Ovary (tissue), 9 donors: ENCODE results near the gene TMEM54. TPM values are rescaled to one million over a fixed set of nuclear protein-coding genes. Genes with fewer than 3 reads are reported as not detected.

ENCODE experiments used
- DNase-seq, 5 donors: peaks; one replicate each; pipeline ENCODE4 v3.0.0-alpha.2; 2019 to 2020
- H3K27ac ChIP-seq, 2 donors: fragments of 200-600 bp; one replicate each; pipeline versions ENCODE4 v1.5.1 to v1.8.0; 2019 to 2022
- H3K27me3 ChIP-seq: fragments of 200-600 bp; one replicate; pipeline ENCODE4 v1.8.0; 2022
- H3K36me3 ChIP-seq: fragments of 200-600 bp; sonication (generic); one replicate; pipeline ENCODE4 v1.5.1; 2019
- H3K4me1 ChIP-seq: one replicate; pipeline ENCODE4 v1.8.1; 2013; ENCODE audit warnings: mild to moderate bottlenecking, moderate library complexity; ENCODE audit not compliant: insufficient read depth
- H3K4me3 ChIP-seq: fragments of 200-600 bp; sonication (generic); one replicate; pipeline ENCODE4 v1.5.1; 2017
- H3K9me3 ChIP-seq, 2 donors: fragments of 200-600 bp in 1 of 2; sonication (generic) in 1 of 2; one replicate each; pipeline versions ENCODE4 v1.5.1 to v1.8.1; 2013 to 2019; ENCODE audit warnings: mild to moderate bottlenecking in 1 of 2, moderate library complexity in 1 of 2
- CTCF ChIP-seq, 3 donors: fragments of 450-650 bp in 2 of 3; fragments of 200-600 bp in 1 of 3; IDR thresholded peaks; one replicate each; pipeline versions ENCODE4 v1.5.1 to v1.8.0; 2016 to 2022; ENCODE audit warnings: antibody characterized with exemption in 3 of 3, mild to moderate bottlenecking in 1 of 3
- EP300 ChIP-seq: sonication (generic); formaldehyde crosslinking; IDR thresholded peaks from one replicate; pipeline ENCODE4 v1.6.1; 2017; ENCODE audit warnings: antibody characterized with exemption
- POLR2A ChIP-seq: fragments of 450-650 bp; IDR thresholded peaks from one replicate; pipeline ENCODE4 v1.6.1; 2017; ENCODE audit warnings: antibody characterized with exemption, mild to moderate bottlenecking, moderate library complexity
- WGBS, 3 donors: extraction: QIAGEN DNeasy Blood & Tissue Kit in 1 of 3; methylation state at CpG; one replicate each; pipeline versions ENCODE4 v1.1.5 to v1.1.7; 2013 to 2017; 5-methylcytosine and 5-hydroxymethylcytosine counted together
- intact Hi-C, 4 donors: fragments of 100-400 bp; cut with DNase I; formaldehyde crosslinking; loops; one replicate each; pipeline versions ENCODE4 v1.11.0 to v1.15.1; 2022 to 2023
- polyA plus RNA-seq, 2 donors: library from polyadenylated mRNA; stranded (reverse); fragments of 200-250 nt in 1 of 2; fragments of 350-450 nt in 1 of 2; fragmentation: Illumina TruSeq in 1 of 2; extraction: RNeasy Lipid Tissue Mini Kit (QIAGEN cat#74804) in 1 of 2; gene quantifications; one replicate each; pipeline ENCODE4 v1.2.3, GENCODE V29; 2013 to 2014
- total RNA-seq, 7 donors: library from RNA; depleted of rRNA in 2 of 7; stranded (reverse); fragments of >200 nt in 2 of 7; fragmentation: NEBNext Ultra II Directional in 3 of 7; extraction: Animal tissue kit (Norgen Biotek cat#: 25700) in 3 of 7; gene quantifications; one replicate each; pipeline versions ENCODE4 v1.1.0 to v1.2.4, GENCODE V29; 2016 to 2023
- donor health status: DM: no; HTN: no; CAD: no; lungs with moderate emphysema.
- donor health status: DM: no; HTN: no; CAD: no.
- donor health status: Bipolar disorder and iron deficiency.
- donor health status: DM: yes; HTN: yes; CAD: no.
- donor health status: DM: no; HTN: no; CAD: no.
- donor health status: DM: yes; HTN: yes; CAD: no.

TMEM54 gene
- total and polyA plus RNA-seq, 9 donors = 0.85 to 64.0 (median 23.3) TPM

GRCh38 chr1:32865639-32866405 lies 35.4 kb downstream of the TMEM54 start:
- Histone ChIP-seq H3K27me3 (no peaks in the 10 kb centered on the region), H3K27ac (no peak overlapping the region), H3K4me3 (no peak overlapping the region), H3K4me1 (peaks cover 13% of the 10 kb centered on the region), H3K36me3 (no peaks in the 10 kb centered on the region), H3K9me3 (no peaks in the 10 kb centered on the region)
- intact Hi-C loops = no loop called here
- TF ChIP-seq POLR2A (no peak), EP300 (no peak), CTCF (IDR thresholded peaks at IDR 0.05) (no peak)
- no peak for DNase-seq
- 3 to 22% (median 13%) methylated on average over 3 of the region's 3 CpGs for WGBS, 3 donors

GRCh38 chr1:32864375-32865019 lies 36.7 kb downstream of the TMEM54 start:
- no peak overlapping the region for H3K27ac ChIP-seq
- H3K9me3 ChIP-seq = no peaks in the 10 kb centered on the region
- WGBS, 3 donors = 92 to 95% (median 94%) methylated on average over 8 of the region's 8 CpGs
- peaks cover 13% of the 10 kb centered on the region for H3K4me1 ChIP-seq
- no peak for TF ChIP-seq EP300
- no peak for TF ChIP-seq CTCF (IDR thresholded peaks at IDR 0.05)
- TF ChIP-seq POLR2A = no peak
- H3K4me3 ChIP-seq = no peak overlapping the region
- intact Hi-C loops = no loop called here
- H3K27me3 ChIP-seq = no peaks in the 10 kb centered on the region
- H3K36me3 ChIP-seq = no peaks in the 10 kb centered on the region
- no peak for DNase-seq

GRCh38 chr1:32863881-32864245 lies 37.3 kb downstream of the TMEM54 start:
- H3K4me1 ChIP-seq = peaks cover 13% of the 10 kb centered on the region
- H3K36me3 ChIP-seq = no peaks in the 10 kb centered on the region
- no peaks in the 10 kb centered on the region for H3K9me3 ChIP-seq
- intact Hi-C loops = no loop called here
- DNase-seq = no peak
- WGBS, 3 donors = 95 to 100% (median 95%) methylated on average over 1 of the region's 1 CpG
- no peak overlapping the region for H3K27ac ChIP-seq
- TF ChIP-seq CTCF (IDR thresholded peaks at IDR 0.05) (no peak), POLR2A (no peak), EP300 (no peak)
- no peaks in the 10 kb centered on the region for H3K27me3 ChIP-seq
- no peak overlapping the region for H3K4me3 ChIP-seq

- Histone ChIP-seq H3K4me3 (no peak overlapping the region), H3K9me3 (no peaks in the 10 kb centered on the region), H3K36me3 (no peaks in the 10 kb centered on the region), H3K27me3 (no peaks in the 10 kb centered on the region), H3K4me1 (peaks cover 13% of the 10 kb centered on the region), H3K27ac (no peak overlapping the region)
- WGBS, 3 donors = 87 to 91% (median 89%) methylated on average over 4 of the region's 4 CpGs
- no peak for DNase-seq
- intact Hi-C loops = no loop called here
- TF ChIP-seq POLR2A (no peak), CTCF (IDR thresholded peaks at IDR 0.05) (no peak), EP300 (no peak)
Measured at GRCh38 chr1:32863218-32863880, 37.8 kb downstream of the TMEM54 start.
